HG03045 (cell line): Measurements from ENCODE around the gene NNAT.

Experiments
- ATAC-seq: cut with Tn5 transposase; IDR thresholded peaks from one replicate; pipeline ENCODE4 v1.9.1; 2021; ENCODE audit warnings: mild to moderate bottlenecking, moderate library complexity; ENCODE audit not compliant: unreplicated experiment

The NNAT gene

DNA sequence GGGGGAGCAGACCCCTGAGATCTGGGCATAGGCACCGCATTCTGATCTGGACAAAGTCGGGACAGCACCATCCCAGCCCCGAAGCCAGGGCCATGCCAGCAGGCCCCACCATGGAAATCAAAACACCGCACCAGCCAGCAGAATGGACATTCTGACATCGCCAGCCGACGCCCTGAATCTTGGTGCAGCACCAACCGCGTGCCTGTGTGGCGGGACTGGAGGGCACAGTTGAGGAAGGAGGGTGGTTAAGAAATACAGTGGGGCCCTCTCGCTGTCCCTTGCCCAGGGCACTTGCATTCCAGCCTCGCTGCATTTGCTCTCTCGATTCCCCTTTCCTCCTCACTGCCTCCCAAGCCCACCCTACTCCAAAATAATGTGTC is 2.0 kb downstream of the NNAT start:
- ATAC-seq = no peak

DNA sequence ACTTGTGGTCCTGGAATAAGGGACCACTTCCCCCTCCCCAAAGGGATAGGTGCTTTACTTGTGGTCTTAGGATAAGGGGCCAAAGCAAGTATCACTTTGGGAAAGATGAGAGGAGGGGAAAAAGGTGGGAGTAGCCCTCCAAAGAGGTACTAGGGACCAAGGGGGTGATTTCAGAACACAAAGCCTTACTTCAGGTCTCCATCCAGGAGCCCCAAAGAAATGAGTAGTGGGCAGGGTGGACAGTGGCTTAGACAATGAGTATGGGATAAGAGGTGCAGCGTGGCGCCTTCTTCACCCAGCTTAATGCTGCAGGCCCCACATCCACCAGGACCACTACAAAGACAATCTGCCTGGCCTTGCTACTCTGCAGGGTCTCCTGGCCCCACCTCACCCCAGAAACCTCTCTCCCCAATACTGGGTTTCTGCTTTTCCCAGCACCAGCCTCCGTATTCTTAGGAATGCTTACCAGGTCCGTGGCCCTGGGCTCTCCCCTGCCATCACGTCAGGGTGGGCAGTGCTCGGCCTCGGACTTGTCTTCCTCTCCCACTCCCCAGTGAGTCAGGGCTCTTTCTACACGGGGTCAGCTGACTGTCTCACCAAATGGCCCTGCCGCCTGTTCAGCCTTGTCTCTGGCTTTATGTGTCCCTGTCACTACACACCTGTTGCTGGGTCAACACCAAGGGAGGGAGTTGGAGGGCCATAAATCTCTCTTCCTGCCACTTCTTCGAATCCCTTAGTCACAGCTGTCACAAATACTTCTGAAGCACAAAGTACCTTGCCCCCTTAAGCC is 3.1 kb downstream of the NNAT start:
- no peak for ATAC-seq

DNA sequence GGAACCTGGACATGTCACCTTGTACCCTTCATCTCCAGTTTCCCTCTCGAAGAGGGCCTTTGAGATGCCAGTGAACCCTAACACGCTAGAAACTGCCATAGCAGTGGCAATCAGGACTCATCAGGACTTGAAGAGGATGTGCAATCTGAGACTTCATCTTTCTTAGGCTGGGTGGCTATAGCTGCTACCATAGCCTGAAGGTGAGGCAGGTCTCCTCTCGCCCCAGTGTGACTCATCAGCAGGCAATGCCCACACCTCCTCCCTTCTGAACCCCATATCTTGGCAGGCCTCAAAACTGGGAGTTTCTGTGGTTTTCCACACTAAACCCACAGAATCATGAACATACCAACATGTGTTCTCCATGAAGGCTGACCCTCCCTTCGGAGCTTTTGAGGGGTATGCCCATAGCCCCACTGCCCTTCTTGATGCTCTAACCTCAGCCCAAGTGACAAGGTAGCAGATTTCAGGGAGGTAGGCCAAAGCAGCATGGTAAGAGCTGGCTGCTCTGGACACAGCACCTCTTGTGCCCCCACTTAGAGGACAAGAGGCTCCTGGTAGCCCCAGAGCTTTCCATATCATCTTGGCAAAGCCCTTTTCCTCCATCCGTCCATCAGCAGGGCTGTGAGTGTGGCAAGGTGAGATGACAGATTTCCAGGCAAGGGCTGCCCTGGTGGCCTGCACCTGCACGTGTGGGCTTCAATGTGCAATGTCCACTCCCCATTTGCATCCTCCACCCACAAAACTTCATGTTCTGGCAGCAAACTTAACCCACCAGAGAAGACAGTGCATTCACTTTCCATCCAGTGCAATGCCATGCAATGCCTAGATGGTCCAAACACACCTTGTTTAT is 4.0 kb downstream of the NNAT start:
- ATAC-seq = no peak

DNA sequence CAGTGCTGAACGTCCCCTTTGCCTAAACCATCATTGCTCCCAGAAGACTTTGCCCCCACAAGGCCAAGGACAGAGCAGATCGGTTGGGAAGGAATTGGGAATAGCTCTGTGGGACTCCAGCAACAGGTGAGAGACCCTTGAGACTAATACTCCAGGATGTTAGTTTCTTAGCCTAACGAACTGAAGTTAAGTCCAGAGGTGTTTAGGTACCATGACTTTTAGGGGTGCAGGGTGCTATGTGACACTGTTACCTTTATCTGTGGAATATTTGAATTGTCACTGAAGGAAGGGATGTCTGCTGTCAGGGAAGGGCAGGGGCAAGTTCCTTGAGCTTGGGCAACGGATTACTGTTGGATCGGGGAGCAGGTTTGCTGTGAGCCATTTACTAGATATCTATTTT is 4.8 kb downstream of the NNAT start:
- ATAC-seq = no peak

DNA sequence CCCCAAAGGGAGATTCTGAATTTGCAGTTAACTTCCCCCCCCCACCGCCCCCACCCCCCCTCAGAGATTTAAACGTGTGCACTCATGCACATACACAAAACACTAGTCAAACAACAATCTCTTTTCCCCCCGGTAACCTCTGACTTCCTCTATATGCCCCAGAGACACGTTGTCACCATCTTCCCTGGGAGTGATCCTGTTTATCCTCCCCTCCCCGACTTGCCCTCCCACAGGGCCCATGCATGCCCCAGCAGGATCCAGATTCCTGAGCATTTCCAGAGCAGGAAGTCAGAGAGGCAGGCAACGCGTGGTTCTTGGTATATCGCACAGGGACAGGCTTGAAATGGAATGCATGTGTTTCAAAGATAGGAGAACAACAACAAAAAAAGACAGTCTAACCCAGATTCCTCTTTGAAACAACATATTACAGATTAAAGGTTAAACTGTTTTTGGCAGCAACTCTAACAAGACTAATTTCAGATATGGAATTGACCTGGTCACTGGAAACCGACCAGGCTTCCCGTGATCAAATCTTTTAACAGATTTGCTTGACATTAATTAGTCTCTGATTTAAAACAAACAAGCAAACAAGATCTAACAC is 5.3 kb downstream of the NNAT start:
- ATAC-seq = no peak

DNA sequence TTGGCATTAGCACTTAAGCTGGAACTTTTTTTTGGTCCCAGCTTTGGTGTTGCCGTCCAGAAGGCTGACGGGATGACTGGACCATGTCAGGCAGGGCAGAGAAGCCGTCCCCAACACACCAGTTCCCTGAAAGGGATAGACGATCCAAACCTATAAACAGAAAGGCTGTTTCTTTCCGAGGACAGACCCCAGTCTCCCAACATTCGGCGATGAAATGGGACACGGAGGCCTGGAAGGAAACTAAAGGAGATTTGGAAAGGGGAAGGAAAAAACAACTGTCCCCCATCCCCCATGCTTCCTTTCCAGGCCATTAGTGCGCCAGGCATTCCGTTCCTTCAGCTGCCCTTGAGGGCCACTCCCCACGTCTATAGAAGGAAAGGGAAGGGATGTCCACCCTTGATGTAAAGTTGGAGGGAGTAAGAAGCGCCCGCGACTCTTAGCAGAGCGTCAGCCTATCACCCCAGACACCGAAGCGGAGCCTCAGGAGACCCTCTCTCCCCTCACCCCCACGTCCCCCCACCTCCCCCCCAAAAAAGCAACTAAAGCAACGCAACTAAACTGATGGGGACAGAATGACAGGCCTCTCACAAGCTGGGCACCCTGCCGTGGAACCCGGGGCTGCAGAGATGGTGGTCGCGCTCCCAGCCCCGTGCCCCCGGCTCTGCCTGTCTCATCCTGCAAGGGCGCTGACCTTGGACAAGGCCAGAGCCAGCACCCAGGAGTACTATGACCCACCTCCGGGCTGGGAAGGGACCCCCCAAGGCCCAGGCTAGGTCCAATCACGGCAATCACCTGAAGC is 6.0 kb downstream of the NNAT start:
- ATAC-seq = no peak

DNA sequence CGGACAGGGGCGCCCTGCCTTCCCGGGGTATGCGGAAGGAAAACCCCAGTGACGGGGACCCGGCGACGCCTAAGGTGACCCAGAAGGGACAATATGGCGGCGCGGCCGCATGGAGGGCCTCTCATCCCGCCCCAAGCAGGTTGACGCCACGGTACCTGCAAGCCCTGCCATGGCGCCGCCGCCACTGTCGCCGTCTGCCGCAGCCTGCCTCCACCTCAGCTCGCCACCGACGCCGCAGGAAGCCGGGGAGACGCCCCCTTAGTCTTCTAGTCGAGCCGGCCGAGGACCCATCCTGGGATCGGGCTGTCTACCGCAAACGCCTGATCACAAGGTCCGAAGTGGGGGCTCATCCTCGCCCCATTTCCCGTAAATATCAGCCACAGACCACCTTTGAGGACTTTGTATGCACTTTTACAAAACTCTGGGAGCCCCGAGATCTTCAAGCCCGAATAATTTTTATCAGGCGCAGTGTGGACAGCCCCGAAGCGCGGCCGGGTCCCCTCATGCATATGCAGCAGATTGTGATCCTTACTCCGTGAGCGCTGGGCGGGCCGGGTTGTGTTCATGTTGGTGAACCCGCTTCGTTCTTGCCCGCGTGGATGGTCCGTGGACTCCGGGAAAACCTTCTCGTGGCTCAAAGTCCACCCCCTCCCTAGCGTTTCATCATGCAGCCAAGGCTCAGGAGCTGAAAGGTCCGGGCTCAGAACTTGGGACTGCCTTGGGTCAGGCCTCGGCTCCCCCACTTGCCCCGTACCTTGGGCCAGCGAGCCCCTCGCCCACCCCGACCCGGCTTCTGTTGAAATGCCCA is 6.8 kb downstream of the NNAT start, which contains the start of gene BLCAP:
Gene BLCAP (minus strand): TSS at position 239 of the 808 bp plus-strand sequence. CDS start 8,702 bp downstream, outside the sequence.
- peak; percentile 82 for ATAC-seq

DNA sequence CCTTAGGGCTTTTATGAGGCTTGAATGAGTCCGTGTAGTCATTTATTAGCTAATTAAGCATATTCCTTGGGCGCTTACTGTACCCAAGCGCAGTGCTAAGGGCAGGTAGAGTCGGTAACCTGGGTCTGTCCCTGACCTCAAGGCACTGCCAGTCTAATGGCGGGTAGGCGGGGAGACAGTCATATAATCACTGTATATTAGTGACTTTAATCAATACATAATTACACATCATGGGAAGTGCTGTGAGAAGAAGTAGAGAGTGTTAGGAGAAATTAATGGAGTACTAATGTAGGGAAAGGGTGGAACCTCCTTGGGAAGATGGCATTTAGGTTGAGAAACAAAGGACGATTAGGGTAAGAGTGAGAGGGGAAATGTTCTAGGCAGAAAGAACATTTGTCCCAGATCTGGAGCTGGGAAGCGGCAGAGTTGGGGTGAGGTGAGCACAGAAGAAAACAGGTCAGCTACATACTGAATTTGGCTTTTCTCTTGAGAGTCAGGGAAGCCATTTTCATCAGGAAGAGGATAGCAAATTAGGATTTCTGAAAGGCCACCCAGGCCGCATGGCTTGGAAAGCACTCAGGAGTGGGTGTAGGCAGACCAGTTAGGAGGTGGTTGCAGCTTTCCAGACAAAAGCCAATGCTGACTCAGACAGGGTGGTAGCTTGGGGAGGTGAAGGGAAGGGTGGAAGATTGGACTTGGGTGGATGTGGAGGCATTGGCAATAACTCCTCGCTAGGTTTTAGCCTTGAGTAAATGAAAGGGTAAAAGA is 7.6 kb downstream of the NNAT start:
- no peak for ATAC-seq

DNA sequence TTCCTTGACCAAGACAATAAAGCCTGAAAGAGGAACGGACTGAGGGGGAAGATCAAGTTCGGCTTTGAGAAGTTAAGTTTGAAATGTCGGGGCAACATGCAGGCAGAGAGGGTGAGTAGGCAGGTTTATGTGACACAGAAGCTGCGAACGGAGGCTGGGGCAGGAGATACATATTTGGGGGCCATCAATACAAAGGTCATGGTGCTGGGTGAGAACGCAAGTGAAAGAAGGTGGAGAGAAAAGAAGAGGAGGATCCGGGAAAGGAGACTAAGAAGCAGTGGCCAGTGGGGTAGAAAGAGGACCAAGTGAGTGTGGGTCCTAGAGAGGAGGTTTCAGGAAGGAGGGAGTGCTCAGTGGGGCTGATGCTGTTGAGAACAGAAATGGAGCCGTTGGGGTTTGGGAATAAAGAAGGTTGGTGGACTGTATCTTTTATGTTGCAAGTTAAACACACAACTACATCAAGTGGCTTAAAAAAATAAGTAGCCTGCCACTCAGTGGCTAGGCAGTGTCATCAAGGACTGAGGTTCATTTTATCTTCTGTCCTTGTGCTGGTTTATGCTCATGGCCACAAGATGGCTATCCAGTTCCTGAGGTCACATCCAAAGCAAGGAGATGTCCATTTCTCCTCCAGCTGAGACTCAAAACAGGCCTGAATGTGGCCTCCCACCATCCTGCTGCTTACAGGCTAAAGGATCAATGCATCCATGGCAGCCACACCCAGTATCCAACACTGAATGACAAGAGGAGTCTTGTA is 8.3 kb downstream of the NNAT start:
- ATAC-seq = no peak

DNA sequence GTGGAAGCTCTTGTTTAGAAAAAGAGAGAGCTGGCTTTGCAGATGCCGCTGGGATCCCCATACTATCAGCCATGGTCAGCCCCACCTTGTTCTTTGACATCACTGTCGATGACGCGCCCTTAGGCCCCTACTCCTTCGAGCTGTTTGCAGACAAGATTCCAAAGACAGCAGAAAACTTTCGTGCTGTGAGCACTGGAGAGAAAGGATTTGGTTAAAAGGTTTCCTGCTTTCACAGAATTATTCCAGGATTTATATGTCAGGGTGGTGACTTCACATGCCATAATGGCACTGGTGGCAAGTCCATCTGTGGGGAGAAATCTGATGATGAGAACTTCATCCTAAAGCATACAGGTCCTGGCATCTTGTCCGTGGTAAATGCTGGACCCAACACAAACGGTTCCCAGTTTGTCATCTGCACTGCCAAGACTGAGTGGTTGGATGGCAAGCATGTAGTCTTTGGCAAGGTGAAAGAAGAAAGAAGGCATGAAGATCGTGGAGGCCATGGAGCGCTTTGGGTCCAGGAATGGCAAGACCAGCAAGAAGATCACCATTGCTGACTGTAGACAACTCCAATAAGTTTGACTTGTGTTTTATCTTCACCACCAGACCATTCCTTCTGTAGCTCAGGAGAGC is 9.0 kb downstream of the NNAT start:
- no peak for ATAC-seq

DNA sequence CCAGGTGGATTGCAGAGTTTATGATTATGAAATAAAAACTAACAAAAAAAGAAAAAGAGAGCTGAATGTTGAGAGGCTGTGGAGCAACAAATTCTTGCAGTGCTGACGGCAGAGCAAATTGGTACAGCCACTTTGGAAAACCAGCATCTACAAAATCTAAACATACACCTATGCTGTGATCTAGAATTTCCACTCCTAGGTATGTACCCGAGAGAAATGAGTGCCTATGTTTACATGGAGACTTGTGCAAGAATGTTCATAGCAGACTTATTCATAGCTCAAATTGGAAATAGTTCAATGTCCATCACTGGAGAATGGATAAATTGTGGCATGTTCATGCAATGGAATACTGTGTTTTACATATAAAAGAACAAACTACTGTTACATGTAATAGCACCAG is 9.6 kb downstream of the NNAT start:
- no peak for ATAC-seq

DNA sequence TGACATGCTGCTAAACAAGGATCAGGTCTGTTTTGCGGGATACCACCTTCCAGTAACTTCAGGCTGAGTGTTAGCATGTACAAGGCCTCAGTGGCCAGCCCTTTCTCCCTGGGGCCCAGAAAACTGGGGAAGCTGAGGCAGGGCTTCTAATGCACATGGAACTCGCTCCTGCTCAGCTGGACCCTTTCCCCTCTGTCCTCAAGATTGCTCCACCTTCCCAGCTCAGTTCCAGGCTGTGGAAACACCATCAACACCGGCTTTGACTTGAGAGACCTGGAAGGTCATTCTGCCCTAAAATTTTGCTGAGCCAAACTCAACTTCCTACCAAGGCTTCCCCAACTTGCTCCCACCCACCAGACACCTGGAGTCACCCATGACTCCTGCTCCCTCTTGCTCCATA is 10.8 kb downstream of the NNAT start:
- no peak for ATAC-seq

DNA sequence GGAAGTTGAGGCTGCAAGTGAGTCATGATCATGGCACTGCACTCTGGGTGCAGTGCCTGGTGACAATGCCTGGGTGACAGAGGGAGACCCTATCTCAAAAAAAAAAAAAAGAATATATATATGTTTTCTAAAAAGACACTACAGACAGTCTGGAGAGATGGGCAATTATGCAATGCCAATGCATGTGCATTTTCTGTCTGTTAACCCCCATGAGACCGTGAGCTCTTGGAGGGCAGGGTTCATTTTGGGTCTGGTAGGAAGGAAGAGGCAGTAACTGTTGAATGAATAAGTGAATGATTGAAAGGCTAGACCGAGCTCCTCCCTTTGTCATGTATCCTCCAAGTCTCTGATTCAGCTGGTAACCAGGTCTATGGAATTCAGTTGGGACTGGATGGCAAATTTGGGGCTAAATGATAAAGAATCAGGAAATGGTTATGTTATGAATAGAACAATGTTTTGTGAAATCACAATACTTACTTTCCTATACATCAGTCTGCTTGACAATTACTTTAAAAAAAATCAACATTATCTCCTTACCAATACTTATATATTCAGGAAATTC is 12.2 kb downstream of the NNAT start:
- ATAC-seq = no peak

DNA sequence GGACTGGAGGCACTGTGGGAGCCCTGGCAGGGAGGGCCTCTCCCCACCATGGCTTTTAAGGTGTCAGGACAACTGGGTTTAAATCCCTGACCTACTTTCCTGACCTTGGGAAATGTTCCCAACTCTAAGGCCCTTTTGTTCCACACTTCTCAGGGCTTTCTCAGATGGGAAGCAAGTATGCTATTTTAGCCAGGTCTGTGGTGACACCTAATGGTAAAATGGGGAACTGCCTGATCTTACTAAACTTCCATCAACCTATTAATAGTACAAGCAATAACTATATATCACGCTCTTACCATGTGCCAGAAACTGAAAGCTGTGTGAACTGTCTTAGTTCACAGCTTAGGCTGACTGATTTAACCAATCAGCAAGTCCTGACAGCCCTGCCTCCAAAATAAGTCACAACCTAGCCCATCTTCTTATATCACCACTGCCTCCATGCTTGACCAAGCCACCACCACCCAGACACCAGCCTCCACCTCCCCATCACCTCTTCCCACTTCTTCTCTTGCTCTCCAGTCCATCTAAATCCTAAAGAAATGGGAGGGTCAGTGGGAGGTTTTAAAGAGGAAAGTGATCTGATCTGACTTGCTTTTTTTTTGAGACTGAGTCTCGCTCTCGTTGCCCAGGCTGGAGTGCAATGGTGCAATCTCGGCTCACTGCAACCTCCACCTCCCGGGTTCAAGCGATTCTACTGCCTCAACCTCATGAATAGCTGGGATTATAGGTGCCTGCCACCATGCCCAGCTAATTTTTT is 13.5 kb downstream of the NNAT start:
- no peak for ATAC-seq

DNA sequence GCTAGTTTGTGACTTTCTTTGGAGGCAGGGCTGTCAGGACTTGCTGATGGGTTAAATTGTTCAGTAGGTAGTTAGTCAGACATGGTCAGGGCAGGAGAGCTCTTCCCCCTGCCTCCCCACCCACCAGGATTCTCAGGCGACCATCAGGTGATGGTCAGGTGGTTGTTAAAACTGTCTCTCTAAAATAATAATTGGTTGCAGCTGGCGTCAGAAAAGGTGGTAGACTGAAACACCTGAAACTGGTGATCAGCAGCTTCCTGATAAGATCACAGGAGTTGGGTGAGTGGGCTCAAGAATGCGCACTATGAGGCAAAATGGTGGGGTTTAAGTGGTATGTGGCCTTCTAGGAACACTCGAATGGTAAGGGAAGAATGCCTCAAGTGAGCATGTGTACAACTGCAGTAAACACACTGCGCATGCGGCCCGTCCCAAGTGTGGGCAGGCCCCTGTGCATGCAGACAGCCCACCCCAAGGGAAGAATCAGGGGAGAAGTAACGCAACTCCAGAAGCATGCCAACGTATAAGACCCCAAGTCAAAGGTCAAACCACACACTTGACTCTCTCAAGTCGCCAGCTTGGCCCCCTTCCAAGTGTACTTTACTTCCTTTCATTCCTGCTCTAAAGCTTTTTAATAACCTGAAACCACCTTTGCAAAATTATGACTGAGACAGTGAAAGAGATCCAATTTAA is 14.5 kb downstream of the NNAT start:
- ATAC-seq = no peak

DNA sequence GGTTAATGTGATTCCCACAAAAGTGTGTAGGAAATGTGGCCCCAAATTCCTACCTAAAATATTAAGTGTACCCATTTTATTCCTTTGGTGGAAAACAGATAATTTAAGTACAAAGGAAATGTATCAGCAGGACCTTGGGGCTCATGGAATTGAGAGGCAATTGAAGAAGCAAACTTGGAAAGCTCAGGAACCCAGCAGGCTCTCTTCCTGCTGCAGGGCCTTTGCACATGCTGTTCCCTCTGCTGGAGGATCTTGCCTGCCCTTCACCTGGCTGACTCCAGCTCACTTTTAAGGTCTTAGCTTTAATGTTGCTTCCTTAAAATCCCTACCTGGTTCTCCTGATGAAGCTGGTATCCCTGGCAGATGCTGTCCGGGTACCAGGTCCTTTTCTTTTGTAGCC is 16.5 kb downstream of the NNAT start:
- ATAC-seq = no peak

DNA sequence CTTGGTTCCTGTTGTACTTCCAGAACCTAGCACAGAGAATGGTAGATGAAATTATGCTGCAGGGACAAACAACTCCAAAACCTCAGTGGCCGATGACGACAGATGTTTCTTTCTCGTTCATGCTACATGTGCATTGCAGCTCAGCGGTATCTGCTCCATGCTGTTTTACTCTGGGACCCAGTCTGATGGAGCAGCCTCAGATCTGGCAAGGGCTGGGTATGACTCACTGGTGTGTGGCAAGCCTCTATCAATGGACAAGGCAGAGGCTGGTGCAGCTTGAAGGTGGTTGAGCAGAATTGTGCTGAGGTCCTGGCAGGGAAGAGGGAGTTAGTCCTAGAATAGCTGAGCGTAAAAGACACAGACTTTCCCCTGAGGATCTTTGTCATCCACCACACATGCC is 17.0 kb downstream of the NNAT start:
- ATAC-seq = no peak
